ENCODE measurements around the gene ASB15. TPM values are rescaled to one million over a fixed set of nuclear protein-coding genes. Genes with fewer than 3 reads are reported as not detected.

The ASB15 gene
- total RNA-seq (2022; extraction: Qiagen RNA extraction; ENCODE audit: low read depth), result not detected in 5 replicates

DNA sequence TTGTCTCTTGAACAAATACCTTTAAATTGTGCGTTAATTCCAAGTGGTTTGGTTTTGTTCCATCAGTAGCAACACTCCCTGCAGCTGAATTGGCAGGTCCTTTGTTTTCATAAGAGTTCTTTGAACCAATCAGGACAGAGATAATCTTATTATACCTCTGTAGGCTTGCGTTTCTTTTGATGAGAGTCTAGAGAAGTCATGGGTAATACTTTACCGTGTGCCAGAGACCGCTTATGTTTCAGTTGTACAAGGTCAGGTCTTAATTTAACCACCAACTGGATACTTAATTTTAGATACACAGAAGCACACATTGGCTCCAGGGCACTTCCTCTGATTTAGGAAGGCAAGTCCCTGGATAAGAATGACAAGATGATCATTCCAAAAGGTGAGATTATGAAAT is at the start of gene ASB15:
Gene ASB15, plus strand, starts transcription at position 292 of the 400 bp plus-strand sequence. CDS start 12,682 bp downstream, outside the sequence.

DNA sequence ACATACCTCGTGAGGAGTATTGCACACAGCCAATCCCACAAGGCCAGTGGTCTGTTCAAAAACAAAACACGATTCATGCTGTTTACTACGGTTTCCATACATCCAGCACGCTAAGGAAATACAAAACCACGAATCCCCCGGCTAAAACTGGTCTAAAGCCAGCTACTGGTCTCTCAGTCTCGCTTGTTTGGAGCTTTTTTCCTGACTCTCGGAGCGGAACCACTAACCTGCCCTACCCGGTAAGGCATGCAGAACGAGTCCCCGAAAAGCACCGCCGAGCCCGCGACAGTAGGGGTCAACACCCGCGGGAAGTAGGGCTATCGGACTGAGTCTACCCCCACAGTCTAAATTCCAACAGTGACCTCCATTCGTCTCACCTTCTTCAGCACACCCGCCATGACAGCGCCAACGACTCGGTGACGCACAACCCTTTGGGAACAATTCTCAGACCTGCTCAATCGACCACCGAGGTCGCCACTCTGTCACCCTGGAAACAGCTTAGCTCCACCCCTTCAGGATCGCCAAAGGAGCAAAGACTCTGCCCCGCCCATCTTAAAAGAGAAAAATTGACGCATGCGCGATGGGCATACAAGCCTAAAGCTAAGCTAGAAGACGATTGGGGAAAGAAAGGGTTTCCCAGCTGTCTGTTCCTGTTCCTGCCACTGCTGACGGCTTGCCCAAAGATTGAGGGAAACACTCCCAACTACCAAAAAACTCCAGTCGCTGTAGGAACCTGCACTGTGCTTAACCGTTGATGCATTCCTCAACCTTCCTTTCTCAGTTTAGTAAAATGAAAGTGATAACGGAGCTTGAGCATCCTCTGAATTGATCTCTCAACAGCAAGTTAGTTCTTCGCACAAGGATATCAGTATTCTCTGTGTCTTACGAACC is 44.0 kb upstream of the ASB15 start, which contains the start of gene NDUFA5:
Gene NDUFA5, minus strand, starts transcription at position 421 of the 891 bp plus-strand sequence. Its CDS starts 23 bp downstream, at position 398.

DNA sequence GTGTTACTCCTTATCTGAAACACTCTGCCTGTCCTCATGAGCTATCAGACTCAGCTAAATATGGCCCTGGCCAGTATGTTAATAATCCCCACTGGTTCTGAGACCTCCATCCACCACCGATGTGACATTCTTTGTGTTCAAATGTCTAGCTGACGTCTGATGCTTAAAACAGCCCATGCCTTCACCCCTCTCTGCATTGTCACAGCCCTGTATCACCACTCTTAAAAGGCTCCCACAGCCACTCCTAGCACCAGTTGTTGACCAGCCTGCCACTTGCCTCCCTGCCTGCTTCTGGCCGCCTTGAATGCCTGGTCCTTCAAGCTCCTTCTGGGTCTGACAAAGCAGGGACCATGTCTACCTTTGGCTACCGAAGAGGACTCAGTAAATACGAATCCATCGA is 54.0 kb downstream of the ASB15 start, which contains the start of gene LMOD2:
Gene LMOD2, plus strand, starts transcription at position 253 of the 400 bp plus-strand sequence. Its CDS starts 98 bp downstream, at position 351.

Other genes with a start within 250 kb of the ASB15 start
- gene IQUB, start 67.2 kb upstream of the ASB15 start, total RNA-seq (2022; extraction: Qiagen RNA extraction; ENCODE audit: low read depth), result 0.12 TPM in 1 of 5 replicates, not detected in the others
- gene NDUFA5, start 44.0 kb upstream of the ASB15 start, total RNA-seq (2022; extraction: Qiagen RNA extraction; ENCODE audit: low read depth), result 28.4 to 44.4 TPM (median 34.1 TPM) in 5 replicates
- gene LMOD2, start 54.0 kb downstream of the ASB15 start, total RNA-seq (2022; extraction: Qiagen RNA extraction; ENCODE audit: low read depth), result not detected in 5 replicates
- 17.2 to 25.4 TPM (median 21.9 TPM) in 5 replicates for gene WASL, start 147.2 kb downstream of the ASB15 start, total RNA-seq (2022; extraction: Qiagen RNA extraction; ENCODE audit: low read depth)
- 0.07 TPM in 1 of 5 replicates, not detected in the others for gene HYAL4, start 243.3 kb downstream of the ASB15 start, total RNA-seq (2022; extraction: Qiagen RNA extraction; ENCODE audit: low read depth)

Data from A549 treated with GW870086 at 1 μM for 4 hours (cell line).